ENCODE data around the gene HSPA1A. TPM values are rescaled to one million over a fixed set of nuclear protein-coding genes. Genes with fewer than 3 reads are reported as not detected.

Gene HSPA1A
- total RNA-seq = 109 and 131 TPM in 2 replicates
- 101 TPM for polyA plus RNA-seq (2012)

DNA sequence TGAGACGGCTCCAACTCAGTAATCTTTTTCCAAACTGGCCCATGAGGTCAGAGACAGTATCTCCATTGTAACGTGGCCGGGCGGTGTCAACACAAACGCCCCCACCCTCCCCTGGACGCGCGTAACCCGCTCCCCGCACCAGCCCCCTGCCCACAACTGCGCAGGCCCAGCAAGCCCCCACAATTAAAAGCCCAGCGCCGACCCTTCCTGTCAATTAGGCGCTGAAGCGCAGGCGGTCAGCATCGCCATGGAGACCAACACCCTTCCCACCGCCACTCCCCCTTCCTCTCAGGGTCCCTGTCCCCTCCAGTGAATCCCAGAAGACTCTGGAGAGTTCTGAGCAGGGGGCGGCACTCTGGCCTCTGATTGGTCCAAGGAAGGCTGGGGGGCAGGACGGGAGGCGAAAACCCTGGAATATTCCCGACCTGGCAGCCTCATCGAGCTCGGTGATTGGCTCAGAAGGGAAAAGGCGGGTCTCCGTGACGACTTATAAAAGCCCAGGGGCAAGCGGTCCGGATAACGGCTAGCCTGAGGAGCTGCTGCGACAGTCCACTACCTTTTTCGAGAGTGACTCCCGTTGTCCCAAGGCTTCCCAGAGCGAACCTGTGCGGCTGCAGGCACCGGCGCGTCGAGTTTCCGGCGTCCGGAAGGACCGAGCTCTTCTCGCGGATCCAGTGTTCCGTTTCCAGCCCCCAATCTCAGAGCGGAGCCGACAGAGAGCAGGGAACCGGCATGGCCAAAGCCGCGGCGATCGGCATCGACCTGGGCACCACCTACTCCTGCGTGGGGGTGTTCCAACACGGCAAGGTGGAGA is at the start of gene HSPA1A, which contains the start of gene HSPA1L:
TSS of gene HSPA1A (plus strand) at position 519 of the 814 bp plus-strand sequence. CDS start at position 733, 214 bp downstream.
TSS of gene HSPA1L (minus strand) at position 259 of the 814 bp plus-strand sequence. CDS start 3,311 bp downstream, outside the sequence.
- peak; percentile 98 for DNase-seq (ENCODE audit: low read depth)

DNA sequence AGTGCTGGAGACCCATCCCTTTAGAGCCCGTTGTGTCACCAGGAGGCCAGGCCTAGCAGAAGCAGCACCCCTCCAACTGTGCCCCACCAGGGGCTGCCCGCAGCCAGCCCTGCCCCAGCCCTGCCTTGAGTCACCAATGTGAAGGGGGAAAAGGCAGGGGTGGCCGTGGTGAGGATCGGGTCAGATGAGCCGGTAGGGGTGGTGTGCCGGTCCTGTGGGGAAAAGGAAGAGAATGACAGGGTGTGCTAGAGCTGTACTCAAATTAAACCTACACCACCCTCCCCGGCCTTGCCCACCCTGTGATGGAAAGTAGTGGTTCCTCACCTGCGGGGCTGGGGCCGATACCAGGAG is 49.8 kb upstream of the HSPA1A start:
- DNase-seq (ENCODE audit: low read depth) = no peak

DNA sequence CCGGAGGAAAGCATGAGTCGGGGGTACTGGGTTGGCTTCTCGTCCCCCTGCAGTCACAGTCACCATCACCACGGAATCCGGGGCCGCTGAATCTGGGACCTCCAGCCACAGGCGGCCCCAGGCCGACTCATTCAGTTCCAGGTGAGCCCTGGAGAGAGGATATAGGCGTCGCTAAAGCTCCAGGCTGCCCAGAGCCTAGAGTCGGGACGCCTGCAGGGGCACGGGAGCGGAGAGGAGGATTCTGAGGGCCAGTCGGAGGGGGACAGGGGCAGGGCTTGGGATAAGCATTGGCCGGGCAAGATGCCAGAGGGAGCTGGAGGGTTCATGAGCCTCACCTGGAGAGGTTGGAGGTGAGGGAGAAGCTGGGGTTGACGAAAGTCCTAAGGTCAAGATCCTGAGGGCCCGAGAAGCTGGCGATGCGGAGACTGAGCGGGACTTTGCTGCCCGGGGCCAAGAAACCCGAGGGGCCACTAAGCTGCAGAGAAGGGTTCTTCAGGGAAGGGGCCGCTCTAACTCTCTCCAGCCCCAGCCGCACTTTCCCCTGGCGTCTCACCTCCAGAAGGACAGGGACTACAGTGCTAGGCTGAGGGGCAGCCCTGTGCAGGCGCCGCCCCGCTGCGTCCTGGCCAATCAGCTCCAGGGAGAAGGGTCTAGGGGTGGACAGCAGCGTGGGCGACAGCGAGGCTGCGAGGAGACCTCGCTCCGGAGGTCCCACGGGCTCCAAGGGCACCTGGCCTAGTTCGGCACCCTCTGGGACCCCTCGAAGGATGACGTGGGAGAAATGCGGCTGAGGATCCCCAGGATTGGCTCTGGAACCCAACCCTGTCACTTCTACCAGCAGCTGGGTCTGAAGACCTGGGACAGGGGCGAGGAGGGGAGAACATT is 49.2 kb upstream of the HSPA1A start:
- peak; percentile 13 for DNase-seq (ENCODE audit: low read depth)

- DNase-seq (ENCODE audit: low read depth) = no peak
Measured at GRCh38 chr6:31767096-31767645, 48.2 kb upstream of the HSPA1A start.

- DNase-seq (ENCODE audit: low read depth) = no peak
Measured at GRCh38 chr6:31768363-31769257, 46.7 kb upstream of the HSPA1A start.

- peak; percentile 65 for DNase-seq (ENCODE audit: low read depth)
Measured at GRCh38 chr6:31769684-31770371, 45.5 kb upstream of the HSPA1A start.

DNA sequence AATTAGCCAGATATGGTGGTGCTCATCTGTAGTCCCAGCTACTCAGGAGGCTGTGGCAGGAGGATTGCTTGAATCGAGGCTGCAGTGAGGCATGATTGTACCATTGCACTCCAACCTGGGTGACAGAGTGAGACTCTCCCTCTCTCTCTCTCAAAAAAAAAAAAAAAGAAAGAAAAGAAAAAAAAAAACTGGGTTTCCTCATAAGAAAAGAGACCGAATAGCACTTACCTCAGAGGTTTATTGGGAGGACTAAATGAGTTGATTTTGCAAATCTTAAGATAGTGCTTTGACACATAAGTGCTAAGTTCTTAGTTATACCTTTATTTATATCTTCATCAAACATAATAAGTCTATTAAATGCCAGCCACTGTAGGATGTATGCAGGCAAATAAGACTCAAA is 44.5 kb upstream of the HSPA1A start:
- no peak for DNase-seq (ENCODE audit: low read depth)

GRCh38 chr6:31771992-31772358 is 43.4 kb upstream of the HSPA1A start:
- no peak for DNase-seq (ENCODE audit: low read depth)

DNA sequence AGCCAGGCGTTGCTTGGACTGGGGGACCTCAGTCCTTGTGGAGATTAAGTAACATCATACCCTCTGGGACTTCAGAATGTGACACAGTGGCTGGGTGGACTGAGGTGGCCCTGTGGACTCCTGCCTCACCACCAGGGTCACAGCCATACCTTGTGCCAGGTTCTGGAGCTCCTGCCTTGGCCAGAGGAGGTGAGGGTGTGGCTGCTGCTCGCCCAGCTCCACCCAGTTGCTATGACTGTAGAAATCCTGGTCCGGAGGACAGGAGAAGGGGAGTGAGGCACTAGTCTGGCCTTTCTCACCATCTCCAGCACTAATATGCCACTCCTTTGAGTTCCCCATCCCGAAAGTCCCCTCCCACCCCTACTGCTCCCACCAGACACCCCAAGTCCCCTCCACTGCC is 40.2 kb upstream of the HSPA1A start:
- no peak for DNase-seq (ENCODE audit: low read depth)

DNA sequence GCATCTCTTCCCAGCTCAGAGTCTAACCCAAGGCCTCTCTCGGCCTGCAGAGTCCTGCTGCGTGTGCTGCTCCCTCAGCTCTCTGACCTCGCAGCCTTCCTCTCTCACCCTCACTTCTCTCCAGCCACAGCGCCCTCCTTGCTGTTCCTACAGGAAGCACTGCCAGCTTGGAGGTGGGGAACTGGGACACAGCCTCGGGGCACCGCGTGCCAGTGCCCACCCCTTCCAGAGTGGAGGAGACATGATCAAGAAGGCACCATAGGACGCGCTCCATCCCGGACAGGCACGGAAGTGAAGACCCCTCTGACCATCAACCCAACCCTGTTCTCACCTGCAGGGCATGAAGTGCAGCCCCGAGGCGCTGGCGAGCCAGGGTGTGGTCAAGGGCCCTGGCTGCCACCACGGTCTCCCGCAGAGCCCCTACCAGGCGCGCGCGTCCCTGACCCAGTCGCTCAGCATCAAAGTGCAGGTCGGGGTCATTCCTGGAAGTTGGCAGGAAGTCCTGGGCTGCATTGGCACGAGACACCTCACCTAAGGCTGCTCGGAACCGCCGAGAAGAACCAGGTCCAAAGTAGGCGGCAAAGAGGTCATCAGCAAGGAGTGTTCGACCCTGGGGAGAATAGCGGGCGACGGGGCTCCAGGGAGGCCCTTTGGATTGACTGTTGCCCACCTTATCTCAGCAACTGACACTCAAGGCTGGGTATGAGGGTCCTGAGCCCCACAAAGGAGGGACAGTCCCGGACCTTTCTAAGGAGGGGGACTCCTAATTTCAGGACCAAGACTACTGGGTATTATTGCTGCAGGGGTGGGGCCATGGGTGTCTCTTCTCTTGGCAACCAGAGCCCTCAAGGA is 39.5 kb upstream of the HSPA1A start:
- DNase-seq (ENCODE audit: low read depth) = no peak

DNA sequence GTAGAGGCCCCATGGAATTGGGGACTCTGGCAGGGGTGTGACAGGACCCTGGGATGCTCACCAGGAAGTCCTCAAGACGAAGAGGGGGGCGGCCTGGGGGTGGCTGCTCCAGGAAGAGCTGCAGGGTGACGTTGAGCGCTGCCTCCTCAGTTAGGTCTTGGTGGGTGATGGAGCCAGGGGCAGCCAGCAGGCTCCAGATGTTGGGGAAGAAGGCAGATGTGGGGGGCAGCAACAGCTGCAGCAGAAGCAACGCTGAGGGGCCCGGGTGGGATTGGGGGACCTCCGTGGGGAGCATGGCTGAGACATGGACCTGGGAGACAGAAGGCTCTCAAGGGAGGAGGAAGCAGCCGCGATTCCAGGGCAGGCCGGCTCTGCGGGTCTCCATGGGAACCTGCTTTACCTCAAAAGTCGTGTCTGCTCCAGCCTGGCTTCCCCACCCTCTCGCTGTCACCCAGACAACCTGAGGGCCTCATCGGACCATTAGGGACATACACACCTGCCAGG is 38.8 kb upstream of the HSPA1A start:
- DNase-seq (ENCODE audit: low read depth) = no peak

- DNase-seq (ENCODE audit: low read depth) = peak; percentile 83
Measured at GRCh38 chr6:31776989-31777666, 38.2 kb upstream of the HSPA1A start, which contains the start of gene VWA7. VWA7 (minus strand) TSS chr6:31777328; CDS start chr6:31776779, 549 bp downstream.

DNA sequence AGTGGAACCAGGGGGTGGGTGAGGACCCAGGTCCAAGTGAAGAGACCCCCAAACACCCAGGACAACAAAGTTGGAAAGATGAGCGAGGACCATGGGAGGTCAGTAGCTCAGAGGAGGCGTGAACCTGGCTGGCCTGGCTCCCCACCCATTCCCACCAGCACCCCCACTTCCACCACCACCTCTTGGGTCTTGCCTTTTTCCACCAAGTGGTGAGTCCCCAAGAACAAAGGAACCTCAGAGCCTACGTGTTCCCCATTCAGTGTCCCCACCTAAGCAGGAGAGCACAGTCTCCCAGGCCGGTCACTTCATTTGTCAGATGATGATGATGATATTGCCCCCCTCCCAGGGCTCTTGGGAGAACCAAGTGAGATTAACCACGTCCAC is 37.7 kb upstream of the HSPA1A start:
- no peak for DNase-seq (ENCODE audit: low read depth)

- no peak for DNase-seq (ENCODE audit: low read depth)
Measured at GRCh38 chr6:31778193-31778592, 37.1 kb upstream of the HSPA1A start.

GRCh38 chr6:31778999-31779885 is 36.1 kb upstream of the HSPA1A start:
- no peak for DNase-seq (ENCODE audit: low read depth)

- no peak for DNase-seq (ENCODE audit: low read depth)
Measured at GRCh38 chr6:31779908-31780307, 35.4 kb upstream of the HSPA1A start.

GRCh38 chr6:31780507-31781243 is 34.7 kb upstream of the HSPA1A start:
- DNase-seq (ENCODE audit: low read depth) = no peak

Data from myocyte (in vitro differentiated cells).